GM21576 (cell line): ENCODE data around the gene DAND5.

Experiments
- ATAC-seq: cut with Tn5 transposase; IDR thresholded peaks from one replicate; pipeline ENCODE4 v1.9.1; 2021; ENCODE audit warnings: mild to moderate bottlenecking, moderate library complexity; ENCODE audit not compliant: unreplicated experiment

Gene DAND5

DNA sequence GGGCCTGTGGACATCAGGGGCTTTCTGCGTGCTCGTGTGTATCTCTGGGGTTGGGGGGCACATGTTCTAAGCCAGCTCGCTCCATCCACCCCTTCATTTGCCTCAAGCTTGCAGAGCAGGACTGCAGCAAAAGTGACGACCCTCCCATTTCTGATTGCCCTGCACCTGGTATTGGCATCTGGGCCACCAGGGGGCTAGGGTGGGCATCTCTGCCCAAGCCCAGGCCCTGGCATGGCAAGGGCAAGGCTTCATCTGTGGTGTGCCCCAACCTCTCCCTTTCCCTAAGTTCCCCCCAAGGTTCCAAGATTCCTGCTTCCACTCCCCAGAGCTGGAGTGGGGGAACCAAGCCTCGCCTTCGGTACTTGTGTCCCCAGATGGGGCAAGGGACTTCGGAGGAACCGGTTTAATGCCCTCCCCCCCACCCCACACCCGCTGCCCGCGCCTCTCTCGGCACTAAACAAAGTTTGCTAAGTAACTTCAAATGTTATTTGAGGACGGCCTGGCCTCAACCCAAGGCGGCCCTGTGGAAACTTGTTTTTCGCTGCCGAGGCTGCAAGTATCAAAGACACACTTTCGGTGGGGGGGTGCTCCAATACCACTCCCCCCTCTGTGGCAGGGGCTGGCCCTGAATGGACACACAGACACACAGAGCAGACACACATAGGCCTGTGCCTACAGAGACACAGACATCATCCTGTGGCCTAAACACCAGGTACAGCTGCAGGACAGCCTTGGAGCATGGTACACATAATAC, 38.1 kb downstream of the DAND5 start:
- no peak for ATAC-seq

DNA sequence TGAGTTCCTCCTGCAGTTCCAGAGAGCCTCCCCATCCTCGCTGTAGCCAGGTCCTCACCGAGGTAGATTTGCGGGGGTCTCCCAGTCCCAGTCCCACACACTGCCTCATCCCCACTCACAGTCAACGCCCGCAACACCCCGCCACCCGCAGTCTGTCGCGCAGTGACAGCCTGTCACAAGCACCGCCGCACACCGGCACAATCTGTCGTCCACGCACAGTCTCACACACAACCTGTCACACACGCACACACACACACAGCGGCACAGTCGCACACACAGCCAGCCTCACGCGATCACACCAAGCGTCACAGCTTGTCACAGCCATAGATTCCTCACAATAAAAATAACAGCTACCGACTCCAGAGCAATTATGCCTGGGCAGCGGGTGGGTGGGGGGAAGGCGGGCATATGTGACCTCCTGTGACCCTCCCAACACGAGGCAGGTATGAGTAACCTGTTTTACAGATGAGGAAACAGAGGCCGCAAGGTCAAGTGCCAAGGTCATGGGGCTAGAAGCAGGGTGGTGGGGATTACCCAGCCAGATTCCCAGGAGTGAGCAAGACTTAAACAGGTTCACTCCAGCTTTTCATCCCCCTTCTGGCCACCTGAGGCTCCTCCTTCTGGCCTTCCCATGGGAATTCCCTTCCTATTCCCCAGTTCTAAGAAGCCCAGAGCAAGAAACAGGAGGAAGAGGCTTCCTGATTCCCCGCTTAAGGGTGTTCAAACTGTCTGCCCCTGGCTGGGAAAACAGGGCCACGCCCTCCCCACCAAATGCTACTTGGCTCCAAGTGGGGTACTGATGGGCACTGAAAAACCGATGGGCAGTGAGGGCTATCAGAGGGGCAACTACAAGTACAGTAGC, 39.8 kb downstream of the DAND5 start:
- ATAC-seq, result no peak

DNA sequence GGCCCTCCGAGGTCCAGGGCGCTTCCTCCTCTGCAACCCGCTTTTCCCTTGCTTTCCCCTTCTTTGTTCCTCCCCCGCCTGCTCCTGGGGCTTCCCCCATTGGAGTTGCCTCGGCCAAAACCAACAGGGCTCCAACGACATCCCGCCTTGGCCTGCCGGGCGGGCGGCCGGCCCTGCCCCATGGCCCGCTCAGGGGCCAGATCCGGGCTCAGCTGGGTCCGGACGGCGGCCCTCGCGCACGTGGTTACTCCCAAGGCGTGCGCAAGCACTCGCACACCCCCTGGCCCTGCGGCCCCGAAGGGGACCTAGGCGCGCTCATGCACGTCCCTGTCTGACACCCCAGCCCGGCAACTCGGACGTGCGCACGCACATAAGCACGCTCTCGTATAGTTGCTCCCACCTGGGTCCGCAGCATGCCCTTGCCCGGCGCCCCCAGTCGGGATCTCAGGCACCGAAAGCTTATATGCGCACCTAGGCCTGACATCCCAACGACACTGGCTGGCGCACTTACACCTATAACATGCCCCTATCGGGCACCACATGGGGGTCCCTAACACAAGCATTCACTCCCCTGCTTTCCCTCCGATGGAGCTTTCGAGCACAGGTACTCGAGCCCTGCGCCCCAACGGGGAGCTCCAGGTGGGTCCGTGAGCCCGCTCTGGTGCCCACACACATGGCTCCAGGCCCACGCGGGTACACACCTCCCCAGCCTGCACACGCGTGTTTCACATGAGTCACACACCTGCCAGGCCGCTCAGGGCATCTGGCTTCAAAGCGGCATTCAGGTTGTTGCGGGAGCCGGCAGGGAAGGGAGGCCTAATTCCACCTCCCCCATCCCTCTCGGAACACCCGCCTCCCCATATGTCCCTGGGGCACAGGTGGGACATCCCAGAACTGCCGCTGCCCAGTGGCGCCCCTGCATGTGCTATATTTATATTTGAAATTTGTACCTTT, 40.9 kb downstream of the DAND5 start:
- no peak for ATAC-seq

DNA sequence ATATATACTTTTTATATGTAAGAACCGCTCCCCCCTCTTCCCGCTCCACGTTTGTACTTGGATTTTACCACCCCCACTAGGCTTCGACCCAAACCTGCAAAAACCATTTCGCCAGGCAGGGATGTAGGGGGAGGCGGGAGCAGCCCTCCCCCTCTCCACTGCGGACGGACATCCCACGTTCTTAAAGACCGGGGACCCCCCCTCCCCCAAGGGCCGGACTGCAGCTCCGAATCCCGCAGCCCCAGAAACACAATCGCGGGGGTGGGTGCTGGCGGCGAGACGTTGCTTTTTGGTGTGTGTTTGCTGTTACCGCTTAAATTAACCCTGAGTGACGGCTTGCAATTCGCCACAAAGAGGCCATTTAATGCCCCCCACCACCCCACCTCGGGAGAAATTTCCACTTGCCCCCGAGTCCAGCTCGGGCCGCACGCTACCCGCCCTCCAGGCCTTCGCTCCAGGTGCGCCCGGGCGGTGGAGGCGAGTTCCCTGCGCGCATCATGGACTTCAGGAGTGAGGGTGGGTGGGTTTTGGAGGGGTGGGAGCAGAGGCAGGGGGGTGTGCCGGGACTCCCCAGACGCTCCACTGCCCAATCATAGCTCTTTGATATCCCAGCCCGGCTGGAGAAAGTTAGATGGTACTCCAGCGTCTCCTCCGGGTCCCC, 41.7 kb downstream of the DAND5 start:
- no peak for ATAC-seq

DNA sequence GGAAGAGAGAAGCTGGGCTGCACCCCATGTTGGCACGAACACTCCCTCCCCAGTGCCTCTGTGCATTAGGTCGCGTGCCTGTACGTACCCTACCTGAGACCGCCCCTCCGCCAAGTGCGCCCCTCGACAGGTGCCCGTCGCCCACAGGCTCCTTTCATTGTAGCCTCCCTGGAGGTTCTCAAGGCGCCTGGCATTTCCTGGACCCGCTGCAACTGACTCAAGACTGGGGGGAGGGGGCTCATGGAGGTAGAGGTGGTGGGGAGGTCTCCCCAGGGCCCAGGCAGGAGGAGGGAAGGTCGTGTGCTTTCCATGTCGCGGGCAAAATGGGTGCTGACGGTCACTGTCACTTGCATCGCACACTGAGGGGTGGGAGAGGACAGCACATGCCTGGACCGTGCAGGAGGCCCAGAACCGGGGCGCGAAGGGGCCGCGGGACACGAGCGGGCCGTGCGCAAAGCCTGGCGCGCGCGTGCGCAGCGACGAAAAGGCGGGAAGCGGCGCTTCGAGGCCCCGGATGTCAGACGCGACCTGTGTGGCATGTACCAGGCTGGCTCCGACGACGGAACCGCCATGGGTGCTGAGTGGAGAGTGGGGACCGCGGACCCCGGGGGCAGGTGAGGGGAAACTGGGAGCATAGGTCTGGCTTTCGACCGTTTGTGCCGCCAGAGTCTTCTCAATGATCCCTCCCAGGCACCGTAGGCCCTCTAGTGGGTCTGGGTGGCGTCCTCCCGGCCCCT, 42.4 kb downstream of the DAND5 start:
- ATAC-seq, result no peak

DNA sequence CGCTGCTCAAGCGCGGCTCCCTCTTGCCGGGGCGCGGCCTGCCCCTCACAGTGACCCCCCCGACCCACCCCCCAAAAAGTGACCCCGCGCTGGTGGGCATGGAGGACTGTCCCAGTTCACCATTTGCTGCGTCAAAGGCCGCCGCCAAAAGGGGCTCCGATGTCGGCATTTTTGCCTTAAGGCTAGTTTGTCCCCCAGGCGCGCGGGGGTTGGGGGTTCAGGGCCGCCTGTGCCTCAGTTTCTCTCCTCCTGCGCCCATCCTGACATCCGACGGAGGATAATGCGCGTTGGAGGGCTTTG, 43.0 kb downstream of the DAND5 start:
- ATAC-seq, result no peak

DNA sequence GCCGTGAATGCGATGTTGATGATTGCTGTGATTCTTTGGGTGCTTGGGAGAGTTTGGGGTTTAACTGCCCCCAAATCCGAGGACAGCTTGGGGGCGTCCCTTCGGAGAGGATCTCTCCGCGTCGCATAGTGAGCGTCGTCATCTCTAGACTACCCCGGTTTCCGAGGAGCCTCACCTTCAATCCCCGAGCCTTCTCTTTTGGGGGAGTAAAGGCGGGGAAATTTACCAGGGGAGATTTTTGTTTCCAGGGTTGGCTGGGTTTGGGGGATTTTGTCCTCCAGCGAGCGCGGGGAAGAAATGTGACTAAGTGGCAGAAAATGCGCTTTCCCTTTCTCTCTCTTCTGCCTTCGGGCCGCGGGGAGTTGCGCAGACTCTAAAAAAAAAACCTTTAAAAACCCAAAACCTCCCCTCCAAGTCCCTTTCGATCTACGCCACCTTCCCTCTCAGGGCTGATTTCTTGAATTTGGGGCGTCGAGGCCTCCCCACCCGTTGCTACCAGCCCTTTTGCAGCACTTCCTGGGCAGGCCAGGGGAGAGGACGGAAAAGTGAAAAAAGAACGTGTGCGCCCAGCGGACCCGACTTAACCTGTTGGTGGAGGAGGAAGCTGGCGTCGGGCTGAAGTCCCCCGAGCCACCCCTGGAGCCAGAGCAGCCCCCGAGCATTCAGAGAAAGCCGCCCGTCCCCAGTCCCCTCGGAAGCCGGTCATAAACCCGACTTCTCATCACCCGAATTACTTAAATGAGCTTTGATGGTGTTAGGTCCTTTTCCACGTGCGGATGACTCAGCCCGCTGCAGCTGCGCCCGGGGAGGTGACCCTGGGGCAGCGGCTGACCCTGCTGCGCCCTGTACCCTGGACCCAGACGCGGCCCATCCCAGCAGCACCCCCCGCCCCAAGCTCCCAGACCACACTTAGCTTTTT, 43.6 kb downstream of the DAND5 start:
- ATAC-seq, result no peak

DNA sequence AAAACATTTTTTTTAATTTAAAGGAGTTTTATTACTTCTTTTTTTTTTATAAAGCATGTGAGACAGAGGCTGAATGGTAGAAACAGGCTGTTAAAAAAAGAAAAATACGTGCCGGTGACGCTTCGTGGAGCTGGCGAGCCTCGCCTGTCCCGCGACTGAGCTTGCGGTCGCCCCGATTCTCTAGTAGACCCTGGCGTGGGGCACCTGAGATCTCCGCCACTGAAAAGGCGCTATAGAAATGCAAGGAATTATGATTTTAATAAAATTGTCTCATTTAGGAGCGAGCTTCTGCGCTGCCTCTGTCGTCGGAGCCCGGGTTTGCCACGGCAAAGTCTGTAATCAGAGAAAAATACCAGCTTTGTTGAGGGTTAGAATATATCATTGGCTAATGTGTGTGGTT, 44.3 kb downstream of the DAND5 start:
- no peak for ATAC-seq

DNA sequence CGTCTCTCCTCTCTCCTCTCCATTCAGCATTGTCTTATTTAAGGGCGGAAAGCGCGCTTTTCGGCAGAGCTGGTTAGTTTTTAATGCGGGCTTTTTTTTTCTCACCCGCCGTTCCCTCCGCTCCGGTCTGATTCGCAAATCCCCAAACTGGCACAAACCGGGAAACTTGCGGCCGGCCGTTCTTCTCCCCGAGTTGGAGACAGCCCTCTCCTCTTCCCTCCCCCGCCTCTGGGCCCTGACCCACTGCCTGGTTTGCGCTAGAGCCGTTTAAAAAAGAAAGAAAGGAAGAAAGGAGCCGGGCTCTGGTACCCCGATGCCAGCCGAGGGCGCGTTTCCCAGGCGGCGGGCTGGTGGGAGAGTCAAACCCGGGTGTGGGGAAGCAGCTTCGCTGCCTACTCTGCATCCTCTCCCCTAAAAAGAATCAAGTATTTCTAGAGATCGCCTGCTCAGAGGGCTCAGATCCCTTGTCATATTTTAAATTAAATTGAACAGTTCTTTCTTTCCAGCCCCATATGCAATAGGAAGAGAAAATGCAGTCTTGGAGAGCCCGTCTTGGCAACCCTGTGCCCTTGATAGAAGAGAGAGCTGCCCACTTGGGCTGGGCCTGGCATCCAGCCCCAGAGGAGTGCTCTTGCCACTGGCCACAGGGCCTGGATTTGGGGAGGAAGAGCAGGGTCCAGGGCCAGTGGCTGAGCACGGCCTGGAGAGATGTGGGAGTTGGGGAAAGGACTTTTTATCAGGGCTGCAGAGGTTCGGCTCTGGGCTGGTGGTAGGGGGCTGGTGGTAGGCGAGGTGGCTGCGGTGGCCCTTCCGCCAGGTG, 44.9 kb downstream of the DAND5 start:
- no peak for ATAC-seq

DNA sequence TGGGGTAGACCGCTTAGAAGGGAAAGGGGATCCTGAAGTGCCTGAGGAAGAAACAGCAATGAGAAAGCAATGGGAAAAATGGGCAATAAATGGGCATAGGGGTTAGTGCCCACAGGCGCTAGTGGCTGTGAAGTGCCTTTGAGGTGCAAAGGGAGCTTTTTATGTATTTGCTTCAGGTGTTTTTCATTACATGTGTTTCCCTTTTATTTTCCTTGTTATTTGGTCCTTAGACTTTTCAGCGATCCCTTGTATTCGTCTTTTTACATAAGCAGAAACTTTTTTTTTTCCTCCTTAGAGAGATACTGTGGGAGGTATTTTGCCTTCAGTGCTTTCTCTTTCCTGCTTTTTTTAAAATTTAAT, 45.5 kb downstream of the DAND5 start:
- no peak for ATAC-seq

DNA sequence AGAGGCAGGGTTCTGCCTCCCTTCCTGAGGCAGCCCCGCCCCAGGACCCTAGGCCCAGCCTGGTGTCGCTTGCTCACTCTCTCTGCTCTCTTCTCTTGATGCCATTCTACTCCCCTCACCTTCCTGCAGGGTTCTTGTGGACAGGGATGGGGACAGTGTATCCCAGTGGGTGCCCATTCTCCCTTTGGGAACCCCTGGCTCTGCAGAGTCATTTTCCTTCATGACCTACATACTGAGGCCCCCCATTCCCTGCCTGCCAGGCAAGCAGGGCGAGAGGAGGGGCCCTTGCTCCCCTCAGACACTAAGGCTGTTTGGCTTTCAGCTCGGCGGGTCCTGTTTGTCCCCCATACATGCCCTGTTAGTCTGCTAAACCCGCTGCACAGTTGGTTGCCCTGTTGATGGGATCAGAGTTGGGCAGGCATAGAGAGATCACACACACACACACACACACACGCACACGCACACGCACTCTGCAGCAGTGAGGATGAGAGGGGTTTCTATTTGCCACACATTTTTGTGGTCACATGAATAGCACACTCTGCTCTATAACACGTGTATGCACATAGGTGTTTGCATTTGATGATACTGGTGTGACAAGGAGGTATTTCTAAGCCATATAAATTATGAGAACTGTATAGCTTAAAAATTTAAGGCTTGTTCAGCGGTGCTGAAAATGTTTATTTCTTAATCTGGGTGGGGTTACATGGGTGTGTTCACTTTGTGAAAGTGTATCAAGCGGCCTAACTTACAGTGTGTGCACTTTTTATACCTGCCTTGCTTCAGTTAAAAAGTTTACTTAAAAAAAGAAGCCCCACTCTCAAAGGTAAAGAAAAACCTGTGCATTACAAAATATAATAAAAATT, 46.2 kb downstream of the DAND5 start:
- no peak for ATAC-seq

DNA sequence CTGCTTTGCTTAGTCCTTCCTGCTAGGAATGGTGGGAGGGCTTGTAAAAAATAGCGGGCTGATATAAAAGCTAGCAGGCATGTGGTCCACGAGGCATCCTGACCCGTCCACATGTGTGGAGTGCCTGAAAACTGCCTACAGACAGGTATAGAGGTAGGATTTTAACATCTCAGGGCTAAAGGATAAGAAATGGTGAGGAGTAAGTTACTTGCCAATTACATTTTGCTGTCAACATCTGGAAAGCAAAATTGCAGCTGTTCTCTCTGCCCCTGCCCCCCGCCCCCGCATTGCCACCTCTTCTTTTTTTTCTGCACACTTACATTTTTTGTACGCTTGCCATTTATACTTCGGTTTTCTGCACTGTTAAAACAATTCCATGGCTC, 46.9 kb downstream of the DAND5 start:
- no peak for ATAC-seq

DNA sequence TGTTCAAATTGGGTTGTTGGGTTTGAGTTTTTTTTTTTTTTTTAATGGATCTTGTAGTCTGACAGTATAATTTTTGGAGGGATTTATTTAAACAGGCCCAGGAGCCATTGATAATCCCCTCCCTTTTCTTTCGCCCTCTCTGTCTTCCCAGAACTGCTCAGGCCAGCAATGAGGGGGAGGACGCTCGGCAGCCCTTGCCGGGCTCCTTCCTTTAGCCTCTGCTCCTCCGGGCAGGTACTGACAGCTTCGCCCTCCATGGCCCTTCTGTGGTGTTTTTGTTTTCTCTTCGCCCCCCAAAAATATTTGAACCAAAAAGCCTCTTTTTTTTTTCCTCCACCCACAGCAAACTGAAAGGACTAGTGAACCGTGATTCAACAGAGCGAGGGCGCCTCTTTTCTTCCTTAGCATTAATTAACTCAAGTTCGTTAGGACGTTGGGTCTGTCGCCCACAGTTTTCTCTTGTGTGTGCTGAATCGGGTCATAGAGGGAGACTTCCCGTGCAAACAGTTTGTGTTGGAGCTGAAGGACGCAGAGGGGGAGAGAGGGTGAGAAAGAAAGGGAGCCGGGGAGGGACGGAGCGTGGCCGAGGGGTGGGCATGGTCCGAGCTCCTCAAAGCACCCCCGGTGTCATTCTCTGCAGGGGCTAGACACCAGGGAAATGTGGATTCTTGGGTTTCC, 47.4 kb downstream of the DAND5 start:
- ATAC-seq, result no peak

DNA sequence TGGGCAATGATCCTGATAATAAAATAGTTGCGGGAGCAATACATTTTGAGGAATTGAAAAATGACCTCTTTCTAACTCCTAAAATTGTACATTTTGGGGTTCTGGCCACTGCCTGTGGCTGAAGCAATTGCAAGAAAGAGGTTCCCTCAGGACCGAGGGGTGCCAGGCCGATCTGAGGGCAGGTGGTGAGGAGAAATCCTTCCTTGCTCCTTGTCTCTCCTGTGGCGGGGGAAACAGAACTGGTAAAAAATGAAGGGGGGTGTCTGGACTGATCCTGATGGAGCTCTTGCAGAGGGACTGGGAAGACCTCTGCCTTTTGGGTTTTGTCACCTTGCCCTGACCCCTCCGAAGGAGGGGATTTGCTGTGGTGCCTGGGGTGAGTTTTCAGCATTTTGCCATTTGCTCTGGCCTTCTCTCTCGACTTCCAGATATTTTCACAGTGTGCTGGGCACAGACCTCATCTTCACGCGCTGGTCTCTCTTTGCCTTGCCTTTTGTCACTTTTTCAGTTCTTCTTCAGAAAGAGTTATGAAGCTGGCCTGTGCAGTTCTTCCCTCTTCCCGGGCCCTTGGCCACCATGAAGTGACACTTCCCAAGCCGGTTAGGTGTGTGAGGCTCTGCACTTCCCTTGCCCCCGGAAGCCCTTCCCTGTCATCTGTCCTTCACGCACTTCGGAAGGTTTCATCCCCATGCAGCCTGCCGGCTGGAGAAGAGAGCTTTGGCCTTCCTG, 48.1 kb downstream of the DAND5 start:
- no peak for ATAC-seq

DNA sequence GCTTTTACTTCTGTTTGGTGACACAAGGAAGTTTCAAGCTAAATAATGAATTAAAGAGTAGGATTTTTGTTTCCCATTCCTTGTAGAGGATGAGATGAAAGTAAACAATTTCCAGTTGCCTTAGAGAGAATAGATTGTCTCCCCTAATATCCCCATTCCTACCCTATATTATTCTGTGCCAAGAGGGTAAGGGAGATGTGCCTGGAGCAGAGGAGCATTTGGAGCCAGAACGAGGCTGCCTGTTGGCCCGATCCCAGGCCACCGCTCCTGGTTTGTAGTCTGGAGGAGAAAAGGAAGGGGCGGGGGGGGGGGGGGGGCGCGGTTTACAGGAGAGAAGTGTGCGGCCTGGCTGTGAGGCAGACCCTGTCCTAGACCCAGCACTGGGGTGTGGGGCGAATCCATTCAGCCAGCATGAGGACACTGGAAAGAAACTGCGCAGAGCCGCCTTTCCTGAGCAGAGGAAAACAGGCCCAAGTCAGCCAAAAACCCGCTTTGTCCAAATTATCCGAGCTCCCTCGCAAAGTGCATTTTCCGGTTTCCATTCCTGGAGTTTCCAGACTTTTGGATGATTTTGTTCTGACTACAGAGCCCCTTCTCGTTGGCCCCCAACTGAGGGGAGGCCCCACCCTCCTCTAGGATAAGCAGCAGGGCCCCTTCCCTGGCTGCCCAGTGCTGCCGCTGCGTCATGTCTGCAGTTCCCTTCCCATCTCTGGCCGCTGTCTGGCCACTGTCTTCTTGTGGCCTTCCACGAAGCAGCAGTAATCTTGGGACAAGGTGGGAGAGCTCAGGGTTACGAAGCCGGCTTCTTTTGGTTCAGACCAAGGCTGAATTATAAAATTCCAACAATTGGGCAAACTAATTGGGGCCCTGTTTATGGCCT, 48.9 kb downstream of the DAND5 start:
- ATAC-seq, result no peak
